Muscle layer of duodenum (tissue), 2 donors: ENCODE data around the gene EML6.

ENCODE experiments used
- H3K27ac ChIP-seq: one replicate; pipeline ENCODE4 v1.7.0; 2013; ENCODE audit warnings: mild to moderate bottlenecking, low read length
- H3K27me3 ChIP-seq: one replicate; pipeline ENCODE4 v1.7.0; 2013; ENCODE audit warnings: low read depth, mild to moderate bottlenecking, control low read depth, low read length
- H3K36me3 ChIP-seq, 2 donors: one replicate each; pipeline ENCODE4 v1.7.0; 2013; ENCODE audit warnings: low read length in 2 of 2, control low read depth in 1 of 2, mild to moderate bottlenecking in 1 of 2; ENCODE audit not compliant: insufficient read depth in 2 of 2, control insufficient read depth in 1 of 2
- H3K4me1 ChIP-seq, 2 donors: one replicate each; pipeline ENCODE4 v1.7.0; 2013; ENCODE audit warnings: low read length in 2 of 2, mild to moderate bottlenecking in 2 of 2, control low read depth in 1 of 2, moderate library complexity in 1 of 2; ENCODE audit not compliant: insufficient read depth in 2 of 2, control insufficient read depth in 1 of 2
- H3K4me3 ChIP-seq, 2 donors: one replicate each; pipeline ENCODE4 v1.7.0; 2013; ENCODE audit warnings: low read length in 2 of 2, low read depth in 1 of 2, mild to moderate bottlenecking in 1 of 2
- H3K9me3 ChIP-seq, 2 donors: one replicate each; pipeline ENCODE4 v1.7.0; 2013; ENCODE audit warnings: low read length in 2 of 2, control low read depth in 1 of 2, mild to moderate bottlenecking in 1 of 2; ENCODE audit not compliant: control insufficient read depth in 1 of 2
- donor health status: healthy.

EML6 gene

DNA sequence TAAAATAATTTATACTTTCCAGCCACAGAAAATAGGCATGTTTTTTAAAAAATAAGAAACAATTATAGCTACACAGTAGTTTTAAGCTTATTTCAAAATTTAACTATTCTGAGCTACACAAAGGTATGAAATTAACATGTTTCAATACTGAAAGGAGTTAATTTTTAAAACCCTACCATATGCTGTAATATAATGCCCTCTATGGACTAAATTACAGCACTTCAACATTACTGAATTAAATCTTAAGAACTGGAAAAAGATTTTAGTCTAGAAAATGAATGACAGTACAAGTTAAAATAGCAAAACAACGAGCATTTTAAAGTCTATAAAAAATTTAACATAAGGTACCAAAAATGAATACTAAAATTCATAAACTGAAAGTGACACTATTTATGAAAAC is 290.5 kb downstream of the EML6 start:
- Histone ChIP-seq H3K27me3 (no peaks in the 10 kb centered on the region), H3K9me3 (no peaks in the 10 kb centered on the region), H3K27ac (no peak overlapping the region), H3K36me3 (peaks cover 0 to under 1% of the 10 kb centered on the region in 2 donors), H3K4me3 (no peak overlapping the region), H3K4me1 (peaks cover 28 to 60% of the 10 kb centered on the region in 2 donors)

DNA sequence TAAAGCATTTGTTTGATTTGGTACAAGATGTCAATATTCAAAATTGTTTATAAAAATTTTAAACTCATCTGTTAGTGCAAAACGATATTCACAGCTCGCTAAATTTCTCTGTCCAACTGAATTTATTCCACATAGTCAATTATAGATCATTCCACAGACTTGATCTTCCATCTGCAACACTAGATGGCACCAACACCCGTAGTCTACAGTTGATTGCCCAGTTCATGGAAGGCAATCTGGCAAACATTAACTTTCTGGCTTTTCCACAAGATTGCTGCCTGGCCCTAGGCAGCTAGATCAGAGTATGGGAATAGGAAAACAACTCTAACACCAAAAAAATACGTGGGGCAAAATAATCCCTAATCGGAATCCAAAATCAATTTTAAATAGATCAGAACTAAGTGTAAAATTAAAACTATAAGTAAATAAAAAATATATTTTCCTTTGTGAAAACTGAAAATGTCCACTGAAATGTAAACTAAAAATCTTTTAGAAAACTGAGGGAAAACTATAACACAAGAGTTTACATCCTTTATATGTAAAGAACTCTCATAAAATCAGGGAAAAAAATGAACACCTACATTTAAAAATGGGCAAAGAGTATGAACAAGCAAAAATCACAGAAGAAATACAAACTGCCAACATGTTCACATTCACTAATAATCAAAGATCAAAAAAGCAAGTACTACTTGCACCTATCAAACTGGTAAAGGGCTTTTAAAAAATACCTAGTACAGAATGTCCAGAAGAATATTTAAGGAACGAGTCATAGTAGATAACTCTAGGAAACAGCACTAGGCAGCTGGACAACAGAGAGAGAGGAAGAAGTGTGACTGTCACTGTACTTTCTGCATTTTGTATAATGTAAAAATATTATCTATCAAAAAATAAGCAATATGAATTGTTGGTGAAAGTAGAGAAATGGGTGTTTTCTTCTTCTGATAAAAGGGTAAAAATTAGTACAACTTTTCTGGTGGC is 291.8 kb downstream of the EML6 start:
- Histone ChIP-seq H3K27ac (no peak overlapping the region), H3K27me3 (no peaks in the 10 kb centered on the region), H3K4me3 (no peak overlapping the region), H3K36me3 (peaks cover 0 to 10% of the 10 kb centered on the region in 2 donors), H3K9me3 (no peaks in the 10 kb centered on the region), H3K4me1 (peaks cover 28 to 53% of the 10 kb centered on the region in 2 donors)

DNA sequence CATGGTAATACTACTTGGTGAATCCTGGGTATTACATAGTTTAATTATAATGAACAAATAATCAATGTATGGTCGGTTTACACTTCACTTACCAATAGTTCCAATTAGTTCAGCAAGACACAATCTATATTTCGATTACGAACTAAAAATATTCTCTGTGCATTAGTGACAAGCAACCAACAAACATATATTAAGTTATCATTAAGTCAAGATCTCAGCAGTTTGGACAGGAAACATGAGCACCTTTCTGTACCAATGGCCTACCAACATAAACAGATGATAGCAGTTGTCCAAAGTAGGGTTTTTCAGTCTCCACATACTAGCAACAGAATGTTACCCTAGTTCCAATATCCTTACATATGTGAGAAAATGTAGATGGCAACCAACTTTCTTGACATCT is 294.0 kb downstream of the EML6 start:
- Histone ChIP-seq H3K9me3 (no peaks in the 10 kb centered on the region), H3K4me1 (peaks cover 20 to 42% of the 10 kb centered on the region in 2 donors), H3K36me3 (peaks cover 0 to 14% of the 10 kb centered on the region in 2 donors), H3K4me3 (no peak overlapping the region), H3K27ac (no peak overlapping the region), H3K27me3 (no peaks in the 10 kb centered on the region)

DNA sequence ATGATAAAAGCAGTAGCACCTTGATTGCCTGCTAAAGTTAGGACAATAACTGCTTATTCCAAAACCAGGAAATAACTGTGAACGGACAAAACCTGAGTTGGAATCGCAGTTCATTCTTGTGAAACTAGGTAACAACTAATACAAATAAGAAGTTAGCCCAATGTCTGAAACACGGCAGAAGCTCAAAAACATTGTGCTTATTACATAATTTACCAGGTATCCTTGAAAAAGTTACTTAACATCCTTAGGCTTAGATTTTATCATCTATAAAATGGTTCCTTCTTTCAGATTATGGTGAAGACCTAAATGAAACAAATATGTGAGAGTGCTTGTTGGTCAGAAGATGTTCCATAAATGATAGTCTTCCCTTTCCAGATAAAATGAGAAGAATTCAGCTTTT is 294.4 kb downstream of the EML6 start:
- Histone ChIP-seq H3K27ac (no peak overlapping the region), H3K9me3 (no peaks in the 10 kb centered on the region), H3K4me1 (peaks cover 16 to 42% of the 10 kb centered on the region in 2 donors), H3K27me3 (no peaks in the 10 kb centered on the region), H3K4me3 (no peak overlapping the region), H3K36me3 (peaks cover 0 to 14% of the 10 kb centered on the region in 2 donors)

GRCh38 chr2:55018619-55019018 is 295.2 kb downstream of the EML6 start:
- Histone ChIP-seq H3K27ac (no peak overlapping the region), H3K9me3 (no peaks in the 10 kb centered on the region)

DNA sequence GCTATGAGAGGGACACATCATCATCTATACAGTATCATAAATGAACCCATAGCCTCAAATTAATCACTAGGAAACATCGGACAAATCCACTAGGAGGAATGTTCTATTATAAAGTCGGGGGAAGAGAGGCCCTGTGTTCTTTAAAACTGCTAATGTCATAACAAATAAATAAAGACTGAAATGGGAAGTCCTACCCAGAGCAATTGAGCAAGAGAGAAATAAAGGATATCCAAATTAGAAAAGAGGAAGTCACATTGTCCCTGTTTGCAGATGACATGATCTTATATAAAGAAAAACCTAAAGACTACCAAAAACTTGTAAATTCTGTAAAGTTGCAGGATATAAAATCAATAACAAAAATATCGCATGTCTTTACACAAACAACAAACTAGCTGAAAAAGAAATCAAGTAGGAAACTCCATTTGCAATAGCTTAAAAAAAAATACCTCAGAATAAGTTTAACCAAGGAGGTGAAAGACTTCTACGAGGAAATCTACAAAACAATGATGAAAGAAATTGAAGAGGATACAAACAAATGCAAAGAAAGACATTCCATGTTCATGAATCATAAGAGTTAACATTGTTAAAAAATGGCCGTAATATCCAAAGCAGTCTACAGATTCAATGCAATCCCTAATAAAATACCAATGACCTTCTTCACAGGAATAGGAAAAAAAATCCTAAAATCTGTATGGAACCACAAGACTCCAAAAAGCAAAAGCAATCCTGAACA is 296.2 kb downstream of the EML6 start:
- no peak overlapping the region for H3K27ac ChIP-seq

More at GRCh38 chr2:55018619-55019018, 295.2 kb downstream of the EML6 start:
- Histone ChIP-seq H3K36me3 (peaks cover 0 to 14% of the 10 kb centered on the region in 2 donors), H3K4me1 (peaks cover 11 to 41% of the 10 kb centered on the region in 2 donors), H3K27me3 (no peaks in the 10 kb centered on the region), H3K4me3 (no peak overlapping the region)

More for the DNA sequence above, 296.2 kb downstream of the EML6 start:
- Histone ChIP-seq H3K4me3 (no peak overlapping the region), H3K4me1 (peaks cover 8 to 41% of the 10 kb centered on the region in 2 donors), H3K9me3 (no peaks in the 10 kb centered on the region), H3K36me3 (peaks cover 0 to 14% of the 10 kb centered on the region in 2 donors), H3K27me3 (no peaks in the 10 kb centered on the region)
